ENCODE results near the gene LY6G5C. TPM values are rescaled to one million over a fixed set of nuclear protein-coding genes. Genes with fewer than 3 reads are reported as not detected.

The LY6G5C gene
- total RNA-seq, 1 experiment from 2014 or later, result not detected

DNA sequence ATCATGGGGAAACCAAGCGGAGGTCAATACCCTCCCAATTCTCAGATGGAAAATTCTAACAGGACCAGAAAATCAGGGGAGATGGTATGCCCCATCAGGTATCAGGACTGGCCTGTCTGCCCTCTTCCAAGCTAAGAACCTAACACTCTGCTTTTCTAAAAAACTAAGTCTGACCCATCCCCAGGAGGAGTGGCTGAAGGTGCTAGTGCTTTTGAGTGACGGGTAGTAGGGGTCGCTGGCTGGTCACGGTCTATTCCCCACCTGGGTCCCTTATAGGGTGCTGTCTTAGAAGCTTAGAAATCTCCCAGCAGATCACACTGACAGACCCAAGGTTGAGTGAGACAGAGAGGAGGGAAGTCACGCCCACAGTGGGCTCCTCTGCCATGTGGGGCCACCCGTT, 12.7 kb upstream of the LY6G5C start:
- in situ Hi-C loops (cut with HindIII; ENCODE audit: low sequenced_read_pairs), result no loop called here
- DNase-seq (ENCODE audit: low spot score), result no peak

GRCh38 chr6:31692886-31693285, 12.0 kb upstream of the LY6G5C start:
- no peak for DNase-seq (ENCODE audit: low spot score)
- in situ Hi-C loops (cut with HindIII; ENCODE audit: low sequenced_read_pairs), result no loop called here

GRCh38 chr6:31692353-31692752, 11.5 kb upstream of the LY6G5C start:
- no peak for DNase-seq (ENCODE audit: low spot score)
- in situ Hi-C loops (cut with HindIII; ENCODE audit: low sequenced_read_pairs), result no loop called here

DNA sequence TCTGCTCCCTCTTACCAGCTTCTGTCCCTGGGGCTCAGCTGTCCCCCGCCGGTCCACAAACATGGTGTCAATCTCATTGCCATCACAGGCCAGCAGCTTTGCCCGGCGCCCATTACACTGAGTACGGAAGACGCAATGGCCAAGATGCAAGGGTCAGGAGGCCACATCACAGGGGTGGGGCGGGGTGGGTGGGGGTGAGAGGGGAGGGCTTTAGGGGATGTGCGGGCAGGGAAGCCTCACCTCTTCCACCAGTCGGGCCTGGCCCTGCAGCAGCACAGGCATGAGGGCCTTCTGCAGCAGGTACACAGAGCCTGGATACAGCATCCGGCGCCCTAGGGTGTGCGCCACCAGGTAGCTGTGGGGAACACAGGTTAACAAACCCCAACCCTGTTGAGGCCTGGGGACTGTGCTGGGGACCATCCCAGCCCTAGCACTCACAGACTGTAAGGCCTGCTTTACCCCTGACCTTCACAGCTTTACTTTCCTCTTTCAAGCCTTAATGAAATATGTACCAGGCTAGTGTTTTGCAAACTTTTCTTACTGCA, 10.8 kb upstream of the LY6G5C start:
- in situ Hi-C loops (cut with HindIII; ENCODE audit: low sequenced_read_pairs), result no loop called here
- DNase-seq (ENCODE audit: low spot score), result no peak

- DNase-seq (ENCODE audit: low spot score), result no peak
- in situ Hi-C loops (cut with HindIII; ENCODE audit: low sequenced_read_pairs), result no loop called here
These were observed 10.2 kb upstream of the LY6G5C start for GRCh38 chr6:31691078-31691463.

DNA sequence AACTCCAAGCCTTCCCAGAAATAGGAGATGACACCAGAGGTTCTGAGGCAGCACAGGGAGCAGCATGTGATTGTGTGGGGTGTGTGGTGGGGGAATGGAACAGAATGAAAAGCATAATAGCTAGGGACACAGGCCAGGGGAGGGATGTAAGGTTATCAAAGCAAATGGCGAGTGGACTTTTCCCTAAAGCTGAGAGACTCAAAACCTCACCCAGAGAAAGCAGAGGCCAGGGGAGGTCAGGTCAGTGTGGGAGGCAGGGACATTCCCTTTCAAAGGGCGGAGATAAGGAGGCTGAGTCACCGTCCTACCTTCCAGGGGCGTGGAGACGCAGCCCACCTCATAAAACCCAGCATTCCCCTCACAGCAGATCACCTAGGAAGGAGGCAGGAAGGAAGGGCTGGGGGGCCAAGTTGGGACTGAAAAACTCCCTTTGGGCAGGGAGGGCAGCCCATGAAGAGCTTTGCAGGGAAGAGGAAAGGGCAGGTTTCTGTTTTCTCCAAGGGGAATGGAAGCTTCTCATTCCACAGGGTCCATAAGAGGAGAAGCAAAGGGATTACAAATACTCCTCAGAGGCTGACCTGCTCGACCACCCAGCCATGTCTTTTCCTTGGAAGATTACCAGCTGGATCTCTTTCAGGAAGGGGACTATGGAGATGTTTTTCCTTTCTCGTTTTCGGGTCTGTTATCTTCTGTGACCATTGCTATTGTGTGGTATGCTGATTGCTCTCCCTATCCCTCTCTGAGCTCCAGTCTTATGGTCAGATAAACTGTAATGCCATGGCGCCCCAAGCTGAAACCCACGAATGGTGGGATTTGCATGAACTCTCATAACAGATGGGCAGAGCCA, 9.6 kb upstream of the LY6G5C start:
- no peak for DNase-seq (ENCODE audit: low spot score)
- in situ Hi-C loops (cut with HindIII; ENCODE audit: low sequenced_read_pairs), result no loop called here

GRCh38 chr6:31689249-31690110, 8.6 kb upstream of the LY6G5C start:
- in situ Hi-C loops (cut with HindIII; ENCODE audit: low sequenced_read_pairs), result no loop called here

GRCh38 chr6:31687860-31688693, 7.2 kb upstream of the LY6G5C start:
- no peak for DNase-seq (ENCODE audit: low spot score)
- in situ Hi-C loops (cut with HindIII; ENCODE audit: low sequenced_read_pairs), result no loop called here

More at GRCh38 chr6:31689249-31690110, 8.6 kb upstream of the LY6G5C start:
- DNase-seq (ENCODE audit: low spot score), result no peak

DNA sequence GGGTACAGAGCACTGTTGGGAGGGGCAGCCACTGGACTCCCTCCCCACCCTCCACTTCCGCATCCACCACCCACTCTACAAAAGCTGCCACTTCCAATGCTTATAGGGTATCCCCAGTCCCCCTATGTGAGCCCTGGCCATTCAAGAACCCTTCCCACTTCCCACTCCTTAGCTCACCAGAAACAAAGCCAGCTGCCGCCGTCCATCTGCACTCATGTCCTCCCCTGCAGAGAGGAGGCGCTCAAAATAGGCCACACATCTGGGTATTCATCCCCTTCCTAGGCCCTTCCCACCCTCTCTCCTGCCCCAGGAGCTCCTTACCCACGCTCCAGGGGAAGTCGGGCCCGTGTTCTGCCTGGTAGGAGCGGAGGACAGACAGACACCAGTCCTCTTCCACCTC, 6.5 kb upstream of the LY6G5C start:
- in situ Hi-C loops (cut with HindIII; ENCODE audit: low sequenced_read_pairs), result no loop called here

GRCh38 chr6:31686483-31686882, 5.6 kb upstream of the LY6G5C start:
- in situ Hi-C loops (cut with HindIII; ENCODE audit: low sequenced_read_pairs), result no loop called here
- no peak for DNase-seq (ENCODE audit: low spot score)

More for the DNA sequence above, 6.5 kb upstream of the LY6G5C start:
- DNase-seq (ENCODE audit: low spot score), result no peak

DNA sequence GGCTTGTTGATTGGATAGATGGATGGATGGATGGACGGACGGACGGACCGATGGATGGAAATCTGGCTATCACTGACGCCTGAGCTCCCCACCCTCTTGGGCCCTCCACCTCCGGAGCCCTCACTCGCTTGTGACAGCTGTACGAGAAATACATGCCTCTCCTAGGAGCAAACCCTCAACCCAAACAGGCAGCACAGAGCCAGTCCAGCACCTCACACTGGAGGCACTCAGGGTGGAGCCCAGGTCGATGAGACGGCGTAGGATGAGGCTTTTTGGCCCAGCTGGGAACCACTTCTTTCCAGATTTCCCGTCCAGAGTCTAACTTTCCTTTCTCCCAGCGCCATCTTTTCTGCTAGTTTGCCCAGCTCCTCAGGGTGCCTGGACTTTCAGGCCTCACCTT, 2.7 kb upstream of the LY6G5C start:
- no peak for DNase-seq (ENCODE audit: low spot score)
- in situ Hi-C loops (cut with HindIII; ENCODE audit: low sequenced_read_pairs), result no loop called here

DNA sequence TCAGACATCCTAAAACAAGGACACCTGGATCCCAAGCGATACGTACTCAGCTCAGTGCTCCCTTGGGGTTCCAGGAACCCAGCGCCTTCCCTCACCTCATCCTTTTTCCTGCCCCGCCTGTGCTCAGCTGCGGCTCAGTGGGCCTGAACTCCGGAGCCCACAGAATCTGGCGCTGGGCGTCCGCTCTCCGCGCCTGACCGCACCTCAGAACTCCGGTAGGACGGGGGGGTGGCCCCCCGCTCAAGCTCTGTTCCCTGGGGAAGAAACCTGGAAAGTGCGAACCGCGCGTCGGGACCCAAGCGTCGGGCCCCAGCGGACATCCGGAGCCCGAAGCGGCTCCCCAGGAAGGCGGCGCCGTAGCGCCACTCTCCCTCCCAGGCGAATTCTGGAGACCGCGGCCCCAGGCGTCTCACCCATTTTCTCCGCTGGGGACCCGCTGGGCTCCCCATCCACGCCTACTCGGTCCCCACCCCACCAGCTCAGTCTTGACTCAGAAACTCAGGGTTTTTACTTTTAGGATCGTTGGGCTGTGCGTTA, 336 bp upstream of the LY6G5C start:
- DNase-seq (ENCODE audit: low spot score), result no peak
- in situ Hi-C loops (cut with HindIII; ENCODE audit: low sequenced_read_pairs), result no loop called here

DNA sequence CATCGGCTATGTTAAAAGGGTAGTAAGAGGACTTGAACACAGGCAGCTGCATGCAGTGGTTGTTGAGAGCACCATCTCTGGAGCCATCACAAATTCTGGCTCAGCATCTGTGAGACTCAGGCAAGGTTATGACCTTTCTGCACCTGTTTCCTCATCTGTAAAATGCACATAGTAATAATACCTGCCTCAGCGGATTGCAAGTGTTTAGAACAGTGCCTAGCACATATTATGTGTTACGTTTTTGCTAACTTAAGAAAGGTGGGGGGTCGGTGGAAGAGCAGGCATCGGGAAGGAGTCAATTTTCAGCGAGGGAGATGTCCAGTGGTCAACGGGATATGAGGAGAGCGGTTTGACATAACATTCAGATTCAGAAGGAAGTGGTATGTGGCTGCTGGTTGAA, 2.9 kb downstream of the LY6G5C start:
- no peak for DNase-seq (ENCODE audit: low spot score)
- in situ Hi-C loops (cut with HindIII; ENCODE audit: low sequenced_read_pairs), result no loop called here

DNA sequence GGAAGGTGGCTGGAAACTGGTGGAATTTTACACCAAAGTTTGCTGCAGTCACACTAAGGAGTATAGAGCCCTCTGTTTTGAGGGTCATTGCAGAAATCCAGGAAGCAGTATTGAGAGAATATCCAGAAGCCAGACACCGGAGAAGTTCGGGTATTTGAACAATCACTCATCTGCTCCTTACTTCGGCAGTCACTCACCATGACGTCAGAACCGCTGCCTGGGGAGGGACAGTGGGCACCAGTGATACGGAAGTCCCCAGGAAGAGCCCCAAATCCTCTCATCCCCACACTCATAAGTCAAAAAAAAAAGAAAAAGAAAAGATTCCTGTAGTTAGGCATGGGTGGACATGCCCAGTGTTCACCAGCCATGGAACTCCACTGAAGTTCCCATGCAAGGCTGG, 4.0 kb downstream of the LY6G5C start:
- in situ Hi-C loops (cut with HindIII; ENCODE audit: low sequenced_read_pairs), result no loop called here
- DNase-seq (ENCODE audit: low spot score), result no peak

DNA sequence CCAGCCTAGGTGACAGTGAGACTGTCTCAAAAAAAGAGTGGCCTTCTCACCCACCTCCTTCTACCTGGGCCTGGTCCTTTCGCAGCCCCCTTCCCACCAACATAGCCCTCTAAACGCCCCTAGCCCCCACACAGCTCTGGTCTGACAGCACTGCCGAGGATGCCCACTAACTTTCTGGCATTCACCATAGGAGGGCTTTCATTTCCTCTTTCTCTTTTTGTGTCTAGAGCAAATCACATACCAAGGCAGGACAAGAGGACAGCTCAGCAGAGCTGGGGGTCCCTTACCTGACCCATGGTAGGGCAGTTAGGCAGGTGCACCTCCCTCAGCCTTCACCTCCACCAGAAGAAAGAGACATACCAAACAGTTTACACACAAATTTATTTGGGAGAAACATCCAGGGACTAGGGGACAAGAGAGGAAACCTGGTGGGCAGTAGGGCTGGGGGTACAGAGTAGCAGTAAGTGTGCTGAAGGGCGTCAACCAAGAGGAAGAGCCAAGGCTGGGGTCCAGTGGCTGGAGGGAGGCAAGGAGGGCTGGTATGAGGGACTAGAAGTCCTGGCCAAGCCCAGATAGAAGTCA, 4.5 kb downstream of the LY6G5C start:
- in situ Hi-C loops (cut with HindIII; ENCODE audit: low sequenced_read_pairs), result no loop called here
- DNase-seq (ENCODE audit: low spot score), result no peak

DNA sequence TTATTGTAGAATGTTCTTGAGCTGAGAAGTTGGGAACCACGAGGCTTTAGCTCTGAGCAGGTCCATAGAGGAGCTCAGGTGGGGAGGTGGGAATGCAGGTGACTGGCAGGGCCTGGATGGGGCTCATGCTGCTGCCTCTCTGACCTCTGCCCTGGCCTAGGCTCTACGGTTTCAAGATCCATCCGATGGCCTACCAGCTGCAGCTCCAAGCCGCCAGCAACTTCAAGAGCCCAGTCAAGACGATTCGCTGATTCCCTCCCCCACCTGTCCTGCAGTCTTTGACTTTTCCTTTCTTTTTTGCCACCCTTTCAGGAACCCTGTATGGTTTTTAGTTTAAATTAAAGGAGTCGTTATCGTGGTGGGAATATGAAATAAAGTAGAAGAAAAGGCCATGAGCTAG, 11.2 kb downstream of the LY6G5C start, which contains the start of gene LY6G5B:
LY6G5B (plus strand) TSS at position 301 of the 400 bp plus-strand sequence. CDS start 975 bp downstream, outside the sequence.
- in situ Hi-C loops (cut with HindIII; ENCODE audit: low sequenced_read_pairs), result no loop called here
- no peak for DNase-seq (ENCODE audit: low spot score)

GRCh38 chr6:31666337-31666965, 14.4 kb downstream of the LY6G5C start:
- in situ Hi-C loops (cut with HindIII; ENCODE audit: low sequenced_read_pairs), result no loop called here
- DNase-seq (ENCODE audit: low spot score), result no peak

Data from G401 (cell line).